HG03439 (cell line): ENCODE results near the gene KRTAP9-1.
"Not testable (repeated sequence)": the region's sequence is repeated elsewhere in the genome, so short reads cannot be mapped to it uniquely, and the experiment has no call there.

Experiments
- ATAC-seq: cut with Tn5 transposase; IDR thresholded peaks from one replicate; pipeline ENCODE4 v1.9.1; 2021; ENCODE audit warnings: mild to moderate bottlenecking, moderate library complexity; ENCODE audit not compliant: unreplicated experiment

KRTAP9-1 gene, protein sequence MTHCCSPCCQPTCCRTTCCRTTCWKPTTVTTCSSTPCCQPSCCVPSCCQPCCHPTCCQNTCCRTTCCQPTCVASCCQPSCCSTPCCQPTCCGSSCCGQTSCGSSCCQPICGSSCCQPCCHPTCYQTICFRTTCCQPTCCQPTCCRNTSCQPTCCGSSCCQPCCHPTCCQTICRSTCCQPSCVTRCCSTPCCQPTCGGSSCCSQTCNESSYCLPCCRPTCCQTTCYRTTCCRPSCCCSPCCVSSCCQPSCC

GRCh38 chr17:41189837-41190318, at the start of gene KRTAP9-1:
KRTAP9-1 (plus strand) TSS chr17:41189887; CDS start chr17:41189887, 0 bp downstream.
- not testable (repeated sequence) for ATAC-seq

DNA sequence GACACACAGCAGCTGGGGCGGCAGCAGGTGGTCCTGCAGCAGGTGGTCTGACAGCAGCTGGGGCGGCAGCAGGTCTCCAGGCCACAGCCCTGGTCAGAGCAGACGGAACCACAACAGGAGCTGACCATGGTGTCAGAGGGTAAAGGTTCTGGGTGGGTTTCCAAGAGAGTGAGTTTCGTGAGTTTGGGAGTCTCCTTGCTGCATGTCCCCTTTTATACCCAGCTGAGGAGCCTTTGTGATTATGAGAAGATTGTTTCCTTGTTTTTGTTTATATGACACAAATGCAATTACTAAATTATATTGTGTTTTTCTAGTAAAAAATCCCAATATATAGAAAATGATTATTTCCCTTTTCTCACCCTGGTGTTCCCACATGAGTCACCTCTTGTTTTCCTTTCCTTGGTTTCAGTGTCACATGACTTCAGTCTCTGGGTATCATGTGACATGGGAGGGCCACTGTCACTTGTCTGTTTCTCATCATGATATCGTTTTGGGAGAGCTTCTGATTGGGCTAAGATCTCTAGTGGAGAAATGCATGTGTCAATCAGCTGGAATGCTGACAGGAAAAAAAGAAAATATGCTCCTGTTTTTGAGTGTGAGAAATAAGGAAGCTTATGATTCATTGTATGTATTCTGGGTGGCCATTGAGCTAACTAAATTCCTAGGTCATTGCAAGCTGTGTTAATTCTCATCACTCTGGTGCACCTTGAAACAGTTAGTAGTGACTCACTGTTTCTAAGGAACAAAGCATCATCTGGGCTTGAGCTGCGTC, 49.1 kb upstream of the KRTAP9-1 start, which contains the start of gene KRTAP4-6:
Gene KRTAP4-6, minus strand, starts transcription at position 185 of the 772 bp plus-strand sequence. Its CDS starts 57 bp downstream, at position 128.
- no peak for ATAC-seq

DNA sequence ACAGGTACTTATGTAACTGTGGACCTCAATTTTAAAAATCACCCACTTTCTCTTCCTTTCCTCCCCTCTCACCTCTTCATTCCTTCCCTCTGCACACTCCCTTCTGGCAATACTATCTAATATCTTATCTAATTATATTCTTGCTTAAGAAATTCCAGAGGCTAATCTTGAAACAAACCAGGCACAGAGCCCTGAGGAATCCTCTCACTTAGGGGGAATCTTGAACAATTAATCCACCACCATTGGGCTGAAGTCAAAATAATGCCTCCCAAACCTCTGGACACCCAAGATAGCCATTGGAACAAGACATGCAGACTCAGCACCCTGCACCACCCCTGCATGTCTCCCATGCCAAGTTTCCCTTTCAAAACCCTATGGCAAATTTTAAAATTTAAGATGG, 48.3 kb upstream of the KRTAP9-1 start:
- no peak for ATAC-seq

DNA sequence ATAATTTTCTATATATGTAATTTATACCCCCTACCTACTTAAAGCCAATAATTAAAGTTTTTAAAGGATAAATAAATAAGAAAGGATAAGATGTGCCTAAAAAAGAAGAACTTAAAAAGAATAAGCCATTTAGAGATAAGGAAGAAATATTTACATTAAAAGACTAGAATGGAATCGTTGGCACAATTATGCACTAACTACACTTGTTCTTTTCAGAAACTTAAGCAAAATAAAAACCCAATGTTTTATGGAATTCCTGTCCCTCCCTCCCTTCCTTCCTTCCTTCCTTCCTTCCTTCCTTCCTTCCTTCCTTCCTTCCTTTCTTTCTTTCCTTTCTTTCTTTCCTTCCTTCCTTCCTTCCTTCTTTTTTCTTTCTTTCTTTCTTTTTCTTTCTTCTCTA, 44.8 kb upstream of the KRTAP9-1 start:
- ATAC-seq: no peak

DNA sequence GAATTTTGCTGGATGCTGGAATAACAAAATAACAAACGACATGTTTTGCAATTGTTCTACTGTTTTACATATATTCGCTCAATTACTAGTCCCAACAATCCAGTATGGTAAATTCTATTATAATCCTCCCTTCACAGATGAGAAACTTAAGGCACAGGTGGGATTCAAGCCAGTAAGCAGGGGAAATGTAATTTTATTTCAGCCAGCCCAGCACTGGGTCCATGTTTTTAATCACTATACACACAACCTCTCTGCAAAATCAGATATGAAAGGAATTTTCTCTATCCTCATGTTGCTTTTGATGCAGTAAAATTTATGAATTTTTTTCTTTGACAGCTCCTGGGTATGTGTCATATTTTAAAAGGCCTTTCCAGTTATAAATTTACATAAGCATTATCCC, 44.4 kb upstream of the KRTAP9-1 start:
- ATAC-seq: no peak

- no peak for ATAC-seq
Observed at GRCh38 chr17:41147531-41148204, 42.0 kb upstream of the KRTAP9-1 start.

- ATAC-seq: not testable (repeated sequence)
Observed at GRCh38 chr17:41148971-41149651, 40.6 kb upstream of the KRTAP9-1 start.

DNA sequence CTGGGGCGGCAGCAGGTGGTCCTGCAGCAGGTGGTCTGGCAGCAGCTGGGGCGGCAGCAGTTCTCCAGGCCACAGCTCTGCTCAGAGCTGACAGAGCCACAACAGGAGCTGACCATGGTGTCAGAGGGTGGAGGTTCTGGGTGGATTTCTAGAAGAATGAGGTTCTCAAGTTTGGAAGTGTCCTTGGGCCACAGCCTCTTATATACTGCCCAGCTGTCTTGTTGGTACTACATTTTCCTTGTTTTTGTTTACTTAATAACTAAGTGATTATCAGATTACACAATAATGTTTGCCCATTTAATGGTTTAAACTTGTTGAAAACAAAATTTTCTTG, 40.1 kb upstream of the KRTAP9-1 start, which contains the start of gene KRTAP4-5:
Gene KRTAP4-5, minus strand, starts transcription at position 174 of the 334 bp plus-strand sequence. Its CDS starts 58 bp downstream, at position 116.
- no peak for ATAC-seq

- ATAC-seq: no peak
Observed at GRCh38 chr17:41150026-41150425, 39.7 kb upstream of the KRTAP9-1 start.

DNA sequence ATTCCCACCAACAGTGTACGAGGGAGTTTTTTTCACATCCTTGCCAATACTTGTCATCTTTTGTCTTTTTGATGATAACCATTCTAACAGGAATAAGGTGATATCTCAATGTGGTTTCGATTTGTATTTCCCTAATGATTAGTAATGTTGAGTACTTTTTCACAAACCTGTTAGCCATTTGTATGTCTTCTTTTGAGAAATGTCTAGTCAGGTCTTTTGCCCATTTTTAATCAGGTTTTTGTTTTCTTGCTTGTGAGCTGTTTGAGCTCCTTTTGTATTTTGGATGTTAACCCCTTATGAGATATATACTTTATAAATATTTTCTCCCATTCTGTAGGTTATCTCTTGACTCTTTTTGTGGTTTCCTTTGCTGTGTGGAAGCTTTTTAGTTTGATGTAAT, 38.2 kb upstream of the KRTAP9-1 start:
- ATAC-seq: no peak

GRCh38 chr17:41153856-41154255, 35.8 kb upstream of the KRTAP9-1 start:
- no peak for ATAC-seq

GRCh38 chr17:41160190-41160589, 29.5 kb upstream of the KRTAP9-1 start:
- not testable (repeated sequence) for ATAC-seq

GRCh38 chr17:41160648-41161047, 29.0 kb upstream of the KRTAP9-1 start, which contains the start of gene KRTAP4-4:
KRTAP4-4 (minus strand) TSS chr17:41160748; CDS start chr17:41160691, 57 bp downstream.
- ATAC-seq: no peak

DNA sequence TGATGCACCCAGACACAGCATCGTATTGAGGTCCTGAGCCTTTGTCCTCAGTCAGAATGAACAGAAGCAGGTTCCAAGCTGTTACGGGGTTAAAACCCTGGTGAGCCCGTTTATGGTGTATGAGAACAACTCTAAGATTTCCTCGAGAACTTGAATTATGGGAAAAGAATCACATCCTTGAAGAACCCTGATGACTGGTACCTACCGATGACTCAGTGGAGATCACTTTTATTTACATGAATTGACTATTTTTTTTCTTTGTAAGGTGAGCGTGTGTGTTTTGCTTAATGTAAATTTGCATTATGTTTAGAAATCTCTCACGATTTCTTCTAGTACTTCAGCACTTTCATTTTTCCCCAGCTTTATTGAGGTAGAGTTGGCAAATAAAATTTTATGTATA, 25.9 kb upstream of the KRTAP9-1 start:
- no peak for ATAC-seq

- no peak for ATAC-seq
Observed at GRCh38 chr17:41167561-41167960, 22.1 kb upstream of the KRTAP9-1 start.

DNA sequence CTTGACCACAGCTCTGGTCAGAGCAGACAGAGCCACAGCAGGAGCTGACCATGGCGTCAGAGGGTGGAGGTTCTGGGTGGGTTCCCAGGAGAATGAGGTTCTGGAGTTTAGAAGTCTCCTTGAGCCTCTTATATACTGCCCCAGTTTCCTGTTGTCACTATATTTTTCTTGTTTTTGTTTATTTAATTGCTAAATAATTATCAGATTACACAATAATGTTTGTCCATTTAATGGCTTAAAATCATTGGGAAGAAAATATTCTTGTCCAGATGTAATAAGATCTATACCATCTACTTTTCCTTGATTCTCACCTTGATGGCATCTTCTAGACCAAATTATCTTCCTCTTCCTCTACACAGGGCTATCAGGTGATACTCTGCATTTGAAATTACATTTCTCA, 21.6 kb upstream of the KRTAP9-1 start, which contains the start of gene KRTAP4-3:
Gene KRTAP4-3, minus strand, starts transcription at position 101 of the 400 bp plus-strand sequence. Its CDS starts 49 bp downstream, at position 52.
- no peak for ATAC-seq

- ATAC-seq: no peak
Observed at GRCh38 chr17:41171886-41172285, 17.8 kb upstream of the KRTAP9-1 start.

DNA sequence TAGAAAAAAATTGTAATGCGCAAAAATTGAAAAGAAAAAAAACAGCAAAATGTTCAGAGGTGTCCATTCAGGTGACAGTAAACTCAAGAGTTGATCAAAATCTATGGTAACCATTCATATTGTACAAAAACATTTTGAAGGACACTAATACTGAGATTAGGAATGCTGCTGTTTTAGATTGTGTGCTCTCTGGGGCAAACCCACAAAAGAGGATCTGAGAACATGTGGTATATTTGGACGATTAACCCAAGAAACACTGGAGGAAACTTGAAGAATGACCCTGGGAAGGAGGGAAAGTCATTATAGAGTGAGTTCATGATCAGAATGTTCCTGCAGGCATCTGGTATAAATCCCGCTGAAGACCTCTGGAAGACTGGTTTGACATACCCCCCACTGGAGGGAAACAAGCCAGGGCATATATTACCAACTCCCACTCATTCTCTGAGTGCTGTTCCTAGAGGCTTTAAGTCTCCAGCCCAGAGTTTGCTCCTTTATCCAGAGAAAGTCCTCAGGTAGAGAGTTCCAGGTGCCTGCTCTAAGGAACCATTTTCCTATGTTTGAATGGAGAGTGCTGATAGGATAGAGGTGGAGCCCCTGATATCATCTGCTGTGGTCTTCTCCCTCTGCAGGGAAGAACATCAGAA, 12.8 kb upstream of the KRTAP9-1 start:
- no peak for ATAC-seq

DNA sequence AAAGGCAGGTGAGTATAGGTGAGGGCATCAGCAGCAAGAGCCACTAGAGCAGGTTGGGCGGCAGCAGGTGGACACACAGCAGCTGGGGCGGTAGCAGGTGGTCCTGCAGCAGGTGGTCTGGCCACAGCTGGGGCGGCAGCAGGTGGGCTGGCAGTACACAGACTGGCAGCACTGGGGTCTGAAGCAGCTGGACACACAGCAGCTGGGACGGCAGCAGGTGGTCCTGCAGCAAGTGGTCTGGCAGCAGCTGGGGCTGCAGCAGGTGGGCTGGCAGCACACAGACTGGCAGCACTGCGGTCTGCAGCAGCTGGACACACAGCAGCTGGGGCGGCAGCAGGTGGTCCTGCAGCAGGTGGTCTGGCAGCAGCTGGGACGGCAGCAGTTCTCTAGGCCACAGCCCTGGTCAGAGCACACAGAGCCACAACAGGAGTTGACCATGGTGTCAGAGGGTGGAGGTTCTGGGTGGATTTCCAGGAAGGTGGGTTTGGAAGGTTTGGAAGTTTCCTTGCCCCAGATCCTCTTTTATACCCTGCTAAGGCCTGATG, 11.9 kb upstream of the KRTAP9-1 start, which contains the start of gene KRTAP4-2:
Gene KRTAP4-2, minus strand, starts transcription at position 495 of the 545 bp plus-strand sequence. Its CDS starts 57 bp downstream, at position 438.
- no peak for ATAC-seq

DNA sequence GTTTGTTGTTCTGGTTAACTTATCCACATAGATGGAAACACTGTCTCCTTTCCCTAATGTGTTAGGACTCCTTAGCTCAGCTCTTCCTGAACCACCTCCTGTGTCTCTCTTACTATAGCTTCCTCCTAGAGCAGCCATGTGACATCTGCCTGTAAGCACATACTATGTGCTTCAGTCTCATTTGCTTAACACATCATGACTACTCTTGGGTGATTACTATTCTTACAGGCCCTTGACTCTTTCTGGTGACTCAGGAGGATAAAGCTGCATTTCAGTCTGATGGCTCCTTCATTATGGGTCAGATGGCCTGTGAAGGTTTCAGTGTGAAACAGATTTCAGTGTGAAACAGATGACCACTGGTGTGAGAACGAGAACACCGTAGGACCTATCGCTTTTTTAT, 11.3 kb upstream of the KRTAP9-1 start:
- no peak for ATAC-seq
